ENCODE measurements around the gene LRRC3.

The LRRC3 gene

DNA sequence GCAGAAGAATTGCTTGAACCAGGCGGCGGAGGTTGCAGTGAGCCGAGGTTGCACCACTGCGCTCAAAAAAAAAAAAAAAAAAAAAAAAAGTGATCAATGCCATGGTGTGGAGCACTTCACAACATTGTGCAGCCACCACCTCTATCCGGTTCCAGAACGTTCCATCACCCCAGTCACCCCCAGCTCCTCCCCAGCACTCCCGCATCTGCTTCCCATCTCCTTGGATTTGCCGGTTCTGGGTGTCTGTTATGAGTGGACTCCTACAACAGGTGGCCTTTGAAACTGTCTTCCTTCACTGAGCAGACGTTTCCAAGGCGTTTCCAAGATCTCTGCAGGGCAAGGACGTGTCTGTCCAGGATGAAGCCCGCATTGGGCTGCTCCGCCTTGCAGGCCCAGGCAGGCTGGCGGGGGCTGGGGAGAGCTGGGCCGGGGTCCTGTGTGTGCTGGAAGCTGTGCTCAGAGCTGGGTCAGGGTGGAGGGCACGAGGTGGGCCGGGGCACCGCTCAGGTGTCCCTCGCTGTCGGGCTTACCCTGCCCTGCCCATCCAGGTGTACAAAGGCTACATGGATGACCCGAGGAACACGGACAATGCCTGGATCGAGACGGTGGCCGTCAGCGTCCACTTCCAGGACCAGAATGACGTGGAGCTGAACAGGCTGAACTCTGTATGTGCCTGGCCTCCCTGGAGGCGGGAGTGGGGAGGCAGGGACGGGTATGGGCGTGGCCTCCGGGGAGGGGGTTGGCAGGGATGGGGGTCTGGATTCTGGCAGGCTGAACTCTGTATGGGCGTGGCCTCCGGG is 14.9 kb upstream of the LRRC3 start:
- DNase-seq, result no peak

DNA sequence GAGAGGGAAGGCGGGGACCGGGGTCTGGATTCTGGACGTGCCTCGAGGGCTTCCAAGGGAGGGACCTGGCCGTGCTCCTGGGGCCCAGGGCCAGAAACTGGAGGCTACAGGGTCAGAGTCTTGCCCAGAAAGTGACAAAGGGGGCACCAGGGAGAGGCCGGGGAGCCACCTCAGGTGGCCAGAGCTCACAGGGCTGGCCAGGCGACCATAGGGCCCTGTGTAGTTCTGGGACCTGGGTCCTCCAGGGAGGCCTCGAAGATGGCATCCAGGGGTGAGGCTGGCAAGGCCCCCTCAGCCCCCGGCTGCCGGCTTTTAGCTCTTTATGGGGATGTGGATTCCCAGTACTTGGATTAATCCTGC is 14.3 kb upstream of the LRRC3 start:
- no peak for DNase-seq

DNA sequence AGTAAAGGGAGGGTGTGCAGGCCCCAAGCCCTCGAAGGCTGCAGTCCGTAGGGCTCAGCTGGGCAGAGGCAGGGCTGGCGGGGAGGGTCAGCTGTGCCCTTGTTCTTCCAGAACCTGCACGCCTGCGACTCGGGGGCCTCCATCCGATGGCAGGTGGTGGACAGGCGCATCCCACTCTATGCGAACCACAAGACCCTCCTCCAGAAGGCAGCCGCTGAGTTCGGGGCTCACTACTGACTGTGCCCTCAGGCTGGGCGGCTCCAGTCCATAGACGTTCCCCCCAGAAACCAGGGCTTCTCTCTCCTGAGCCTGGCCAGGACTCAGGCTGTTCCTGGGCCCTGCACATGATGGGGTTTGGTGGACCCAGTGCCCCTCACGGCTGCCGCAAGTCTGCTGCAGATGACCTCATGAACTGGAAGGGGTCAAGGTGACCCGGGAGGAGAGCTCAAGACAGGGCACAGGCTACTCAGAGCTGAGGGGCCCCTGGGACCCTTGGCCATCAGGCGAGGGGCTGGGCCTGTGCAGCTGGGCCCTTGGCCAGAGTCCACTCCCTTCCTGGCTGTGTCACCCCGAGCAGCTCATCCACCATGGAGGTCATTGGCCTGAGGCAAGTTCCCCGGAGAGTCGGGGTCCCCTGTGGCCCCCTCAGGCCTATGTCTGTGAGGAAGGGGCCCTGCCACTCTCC is 13.6 kb upstream of the LRRC3 start:
- DNase-seq, result no peak

DNA sequence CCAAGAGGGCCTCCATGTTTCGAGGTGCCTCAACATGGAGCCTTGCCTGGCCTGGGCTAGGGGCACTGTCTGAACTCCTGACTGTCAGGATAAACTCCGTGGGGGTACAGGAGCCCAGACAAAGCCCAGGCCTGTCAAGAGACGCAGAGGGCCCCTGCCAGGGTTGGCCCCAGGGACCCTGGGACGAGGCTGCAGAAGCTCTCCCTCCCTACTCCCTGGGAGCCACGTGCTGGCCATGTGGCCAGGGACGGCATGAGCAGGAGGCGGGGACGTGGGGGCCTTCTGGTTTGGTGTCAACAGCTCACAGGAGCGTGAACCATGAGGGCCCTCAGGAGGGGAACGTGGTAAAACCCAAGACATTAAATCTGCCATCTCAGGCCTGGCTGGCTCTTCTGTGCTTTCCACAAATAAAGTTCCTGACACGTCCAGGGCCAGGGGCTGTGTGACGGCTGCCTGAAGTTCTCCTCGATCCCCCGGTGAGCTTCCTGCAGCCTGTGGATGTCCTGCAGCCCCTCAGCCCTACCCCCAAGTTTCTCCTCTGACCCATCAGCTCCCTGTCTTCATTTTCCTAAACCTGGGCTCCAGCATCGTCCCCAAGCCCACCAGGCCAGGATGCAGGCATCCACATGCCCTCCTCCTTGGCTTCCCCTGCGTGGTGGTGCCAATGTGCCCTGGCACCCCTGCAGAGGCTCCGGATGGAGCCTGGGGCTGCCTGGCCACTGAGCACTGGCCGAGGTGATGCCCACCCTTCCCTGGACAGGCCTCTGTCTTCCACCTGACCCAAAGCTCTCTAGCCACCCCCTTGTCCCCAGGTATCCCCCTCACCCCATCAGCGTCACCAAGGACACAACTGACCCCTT is 12.8 kb upstream of the LRRC3 start:
- DNase-seq, result no peak

DNA sequence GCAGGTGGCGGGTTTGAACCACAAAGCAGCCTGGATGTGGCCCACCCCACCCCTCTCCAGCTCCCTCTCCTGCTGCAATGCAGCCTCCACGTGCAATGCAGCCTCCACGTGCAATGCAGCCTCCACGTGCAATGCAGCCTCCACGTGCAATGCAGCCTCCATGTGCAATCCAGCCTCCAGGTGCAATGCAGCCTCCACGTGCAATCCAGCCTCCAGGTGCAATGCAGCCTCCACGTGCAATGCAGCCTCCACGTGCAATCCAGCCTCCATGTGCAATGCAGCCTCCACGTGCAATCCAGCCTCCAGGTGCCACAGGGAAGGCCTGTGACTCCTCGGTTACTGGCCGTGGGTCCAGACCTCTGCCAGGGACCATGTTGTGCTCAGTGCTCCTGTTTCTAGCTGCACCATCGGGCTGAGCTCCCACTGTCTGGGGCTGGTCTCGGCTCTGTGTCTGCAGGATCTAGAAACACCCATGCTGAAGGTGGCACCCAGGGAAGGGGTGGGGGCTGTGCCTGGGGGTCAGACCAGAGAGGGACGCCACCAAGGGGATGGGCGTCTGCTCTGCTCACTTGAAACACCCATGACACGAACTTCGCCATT is 11.9 kb upstream of the LRRC3 start:
- DNase-seq, result no peak

DNA sequence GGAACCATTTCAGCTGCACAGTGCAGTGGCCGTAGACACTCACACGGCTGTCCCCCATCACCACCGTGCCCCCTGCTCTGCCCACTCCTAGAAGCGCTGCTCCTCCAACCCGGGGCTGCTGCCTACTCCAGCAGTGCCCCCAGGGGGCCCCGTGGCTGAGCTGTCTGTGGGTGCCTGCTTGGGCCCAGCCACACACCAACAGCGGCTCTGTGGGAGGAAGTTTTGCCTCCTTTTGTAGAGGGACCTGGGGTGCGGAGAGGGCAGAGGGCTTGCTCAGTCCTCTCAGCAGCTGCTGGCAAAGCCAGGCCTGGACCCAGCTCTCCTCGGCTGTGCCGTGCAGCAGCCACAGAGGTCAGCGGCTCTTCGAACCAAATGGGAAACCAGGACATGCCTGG is 11.4 kb upstream of the LRRC3 start:
- no peak for DNase-seq

DNA sequence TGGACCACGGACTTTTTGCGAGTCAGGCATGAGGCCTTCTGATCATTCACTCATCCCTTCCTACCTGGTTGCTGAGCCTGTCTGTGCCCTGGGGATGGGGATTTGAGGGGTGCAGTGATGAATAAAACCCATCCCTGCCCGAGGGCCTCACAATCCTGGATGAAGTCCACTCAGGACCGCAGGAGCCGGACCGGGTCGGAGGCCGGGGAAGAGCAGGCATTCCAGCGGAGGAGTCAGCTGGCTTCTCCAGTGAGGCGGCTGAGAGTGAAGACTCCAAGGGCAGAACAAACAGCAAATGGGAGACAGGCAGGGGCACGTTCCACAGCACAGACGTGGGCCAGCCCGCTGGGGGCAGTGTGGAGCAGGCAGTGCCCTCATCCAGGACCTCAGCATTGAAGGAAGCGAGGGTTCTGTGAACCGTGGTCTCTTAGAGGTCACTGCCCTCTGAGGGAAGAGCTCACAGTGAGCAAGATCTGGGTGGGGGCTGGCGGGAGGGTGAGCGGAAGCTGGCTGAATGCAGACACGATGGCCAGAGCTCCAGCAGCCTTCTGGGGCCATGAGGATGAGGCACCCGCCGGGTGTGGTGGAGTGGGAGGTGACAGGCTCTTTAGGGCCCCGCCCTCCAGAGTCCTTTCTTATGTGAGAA is 10.9 kb upstream of the LRRC3 start:
- DNase-seq, result no peak

DNA sequence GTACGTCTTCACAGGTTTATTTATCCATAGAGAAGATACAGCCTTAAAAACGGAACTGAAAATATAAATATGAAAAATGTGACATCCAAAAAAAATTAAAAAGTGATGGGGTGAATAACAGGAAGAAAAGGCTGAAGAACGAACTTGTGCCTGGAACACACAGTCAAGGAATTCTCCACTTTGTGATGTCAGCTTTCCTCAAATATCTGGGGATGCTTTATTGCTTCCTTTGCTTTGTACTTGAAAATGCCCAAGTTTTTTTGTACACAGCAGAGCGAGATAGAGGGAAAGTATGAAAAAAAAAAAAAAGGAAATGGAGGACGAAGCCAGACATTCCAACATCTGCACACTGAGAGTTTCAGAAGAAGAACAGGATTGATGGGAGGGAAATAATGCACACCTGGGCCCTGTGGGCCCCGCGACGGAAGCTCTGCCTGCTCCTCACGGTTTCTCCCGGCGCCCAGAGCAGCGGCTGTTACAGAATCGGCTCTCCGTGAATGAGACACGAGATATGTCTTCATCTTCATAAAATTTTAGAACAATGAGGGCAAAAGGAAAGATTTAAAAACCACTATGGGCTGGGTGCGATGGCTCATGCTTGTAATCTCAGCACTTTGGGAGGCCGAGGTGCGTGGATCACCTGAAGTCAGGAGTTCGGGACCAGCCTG is 10.0 kb upstream of the LRRC3 start:
- DNase-seq, result no peak

DNA sequence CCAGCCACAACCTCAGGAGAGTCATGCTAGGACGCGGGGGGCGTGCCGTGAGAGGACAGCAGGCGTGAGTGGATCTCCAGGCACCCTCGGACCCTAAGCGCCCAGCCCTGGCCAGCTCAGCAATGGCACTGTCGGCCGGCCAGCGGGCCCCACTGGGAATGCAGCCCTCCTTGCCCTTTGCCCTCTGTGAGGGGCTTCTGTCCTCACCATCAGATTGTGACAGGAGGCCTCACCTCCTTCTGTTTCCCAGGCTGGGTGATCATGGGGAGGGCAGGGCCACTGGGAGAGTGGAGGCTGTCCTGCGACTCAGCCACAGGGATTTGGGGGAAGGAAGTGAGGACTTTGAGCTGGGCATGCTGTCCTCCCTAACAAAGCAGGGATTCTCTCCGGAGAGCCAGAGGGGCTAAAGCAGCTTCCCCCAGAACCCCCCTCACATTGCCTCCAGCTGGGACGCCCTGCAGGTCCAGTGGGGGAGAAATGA is 6.6 kb upstream of the LRRC3 start:
- no peak for DNase-seq

DNA sequence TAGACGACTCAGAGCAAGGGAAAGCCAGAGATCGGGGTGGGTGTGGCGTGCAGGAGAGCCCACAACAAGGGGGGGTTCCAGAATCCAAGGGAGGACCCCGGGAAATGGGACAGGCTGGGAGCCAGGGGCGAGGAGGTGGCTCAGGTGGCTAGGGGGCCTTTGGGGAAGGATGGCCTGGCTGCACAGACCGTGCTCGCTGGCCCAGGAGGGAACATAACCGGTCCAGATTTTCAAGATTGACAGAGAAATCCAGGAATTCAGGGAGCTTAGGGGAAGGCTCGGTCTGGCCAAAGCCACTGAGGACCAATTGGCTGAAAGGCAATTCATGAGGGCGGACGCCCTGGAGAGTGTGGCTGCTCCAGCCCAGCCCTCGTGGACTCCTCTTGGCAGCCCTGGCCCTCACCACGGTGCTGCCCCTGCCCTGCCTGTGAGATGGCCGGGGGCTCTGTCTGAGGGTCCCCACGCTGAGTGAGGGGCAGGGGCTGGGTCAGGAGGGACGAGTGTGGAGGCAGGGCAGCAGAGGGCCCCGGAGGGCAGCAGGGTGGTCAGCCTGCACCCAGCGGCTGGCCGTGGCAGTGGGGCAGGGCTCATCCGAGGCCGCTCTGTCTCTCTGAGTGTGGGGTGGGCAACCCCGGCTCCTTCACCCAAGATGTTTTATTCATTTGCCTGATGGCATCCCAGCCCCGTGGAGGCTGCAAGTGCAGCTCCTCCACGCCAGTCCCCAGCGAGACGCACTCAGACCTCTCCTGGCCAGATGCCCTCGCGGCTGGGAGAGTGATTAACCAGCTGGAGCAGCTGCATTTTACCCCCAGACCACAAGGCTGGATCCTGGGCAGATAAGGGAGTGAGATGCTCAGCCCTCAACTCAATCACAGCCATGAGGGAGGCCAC is 5.6 kb upstream of the LRRC3 start:
- DNase-seq, result no peak

DNA sequence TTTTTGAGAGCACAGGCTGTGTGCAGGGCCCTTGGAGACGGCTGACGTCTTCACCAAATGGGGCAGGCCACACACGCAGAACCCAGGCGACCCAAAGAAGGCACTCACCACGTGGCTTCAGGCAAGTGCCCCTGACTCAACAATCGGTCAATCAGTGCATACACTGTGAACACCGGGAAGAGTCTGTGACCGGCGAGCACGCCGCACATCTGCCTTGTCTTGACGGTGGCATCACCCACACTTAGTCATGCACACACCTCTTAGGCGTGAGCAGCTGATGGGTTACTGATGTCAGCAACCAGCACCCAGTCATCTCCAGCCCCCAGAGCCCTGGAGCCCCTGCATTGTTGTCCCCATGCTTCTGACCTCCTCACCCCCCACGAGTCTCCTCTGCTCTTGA is 4.9 kb upstream of the LRRC3 start:
- no peak for DNase-seq

DNA sequence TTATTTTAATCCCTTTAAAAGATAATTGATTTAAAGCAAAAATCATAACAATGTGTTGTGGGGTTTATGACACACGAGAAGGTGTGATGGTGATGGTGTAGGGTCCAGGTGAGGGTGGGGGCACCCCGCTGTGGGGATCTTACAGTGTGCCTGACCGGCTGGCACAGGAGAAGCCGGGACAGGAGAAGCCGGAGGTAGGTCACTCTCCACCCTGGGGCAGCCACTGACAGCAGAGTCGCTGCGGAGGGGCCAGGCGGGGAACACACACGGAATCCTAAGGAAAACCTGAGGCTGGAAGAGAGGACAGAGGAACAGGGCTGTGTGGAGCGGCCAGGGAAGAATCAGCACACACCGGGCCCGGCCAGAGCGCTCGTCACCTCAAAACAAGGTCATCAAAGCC is 4.3 kb upstream of the LRRC3 start:
- no peak for DNase-seq

DNA sequence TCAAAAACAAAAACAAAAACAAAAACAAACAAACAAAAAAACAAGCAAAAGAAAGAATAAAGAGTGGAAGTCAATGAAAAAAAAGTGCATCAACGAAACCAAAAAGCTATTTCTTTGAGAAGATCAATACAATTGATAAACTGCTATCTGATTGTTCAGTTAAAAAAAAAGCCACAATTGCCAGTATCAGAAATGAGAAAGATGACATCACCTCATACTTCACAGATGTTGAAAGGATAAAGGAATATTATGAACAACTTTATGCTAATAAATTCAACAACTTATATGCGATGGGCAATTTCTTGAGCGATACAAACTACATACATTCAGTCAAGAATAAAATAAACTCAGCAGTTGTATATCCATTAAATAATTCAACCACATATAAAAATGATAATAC is 2.2 kb upstream of the LRRC3 start:
- no peak for DNase-seq

DNA sequence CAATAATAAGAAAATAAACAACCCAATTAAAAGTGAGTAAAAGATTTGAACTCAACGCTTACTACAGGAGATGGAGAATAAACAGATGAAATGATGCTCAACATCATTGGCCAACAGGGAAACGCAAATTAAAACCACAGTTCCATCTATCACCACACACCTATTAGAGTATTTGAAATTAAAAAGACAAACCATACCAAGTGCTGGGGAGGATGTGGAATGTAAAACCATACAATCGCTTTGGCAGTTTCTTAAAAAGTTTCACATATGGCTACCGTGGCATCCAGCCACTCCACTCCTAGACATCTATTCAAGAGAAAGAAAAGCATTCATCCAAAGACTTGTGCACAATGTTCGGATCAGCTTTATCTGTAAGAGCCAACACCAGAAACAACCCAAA is 1.3 kb upstream of the LRRC3 start:
- no peak for DNase-seq

DNA sequence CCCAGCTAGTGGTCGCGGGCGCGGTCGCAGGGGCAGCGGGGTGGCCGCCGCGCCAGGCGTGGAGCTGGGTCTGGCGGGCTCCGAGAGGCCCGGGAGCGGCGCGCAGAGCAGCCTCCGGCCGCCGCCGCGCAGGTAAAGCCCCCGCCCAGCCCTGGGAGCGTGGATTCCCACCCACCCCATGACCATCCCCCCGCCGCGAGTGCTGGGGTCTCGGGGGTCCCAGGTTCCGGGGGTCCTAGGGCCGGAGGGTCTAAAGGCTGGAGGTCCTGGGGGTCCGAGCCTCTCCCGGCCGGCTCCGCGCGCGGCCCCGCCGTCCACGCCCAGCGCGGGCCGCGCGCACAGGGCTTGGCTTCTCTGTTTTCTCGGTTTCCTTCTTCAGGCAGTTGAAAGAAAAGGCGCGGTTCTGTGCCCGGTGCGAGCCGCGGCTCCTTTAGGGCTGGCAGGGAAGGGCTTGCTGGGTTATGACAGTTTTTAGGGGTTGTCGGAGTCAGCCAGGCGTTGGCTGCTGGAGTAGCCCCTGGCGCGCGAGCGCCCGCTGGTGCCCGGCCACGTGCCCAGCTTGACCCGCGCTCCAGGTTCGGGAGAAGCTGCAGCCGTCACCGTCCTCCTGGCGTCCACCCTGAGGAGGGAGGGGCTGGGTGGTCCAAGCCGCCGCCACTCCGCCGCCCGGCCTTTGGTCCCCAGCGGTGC is 359 bp downstream of the LRRC3 start:
- peak; percentile 15 for DNase-seq

DNA sequence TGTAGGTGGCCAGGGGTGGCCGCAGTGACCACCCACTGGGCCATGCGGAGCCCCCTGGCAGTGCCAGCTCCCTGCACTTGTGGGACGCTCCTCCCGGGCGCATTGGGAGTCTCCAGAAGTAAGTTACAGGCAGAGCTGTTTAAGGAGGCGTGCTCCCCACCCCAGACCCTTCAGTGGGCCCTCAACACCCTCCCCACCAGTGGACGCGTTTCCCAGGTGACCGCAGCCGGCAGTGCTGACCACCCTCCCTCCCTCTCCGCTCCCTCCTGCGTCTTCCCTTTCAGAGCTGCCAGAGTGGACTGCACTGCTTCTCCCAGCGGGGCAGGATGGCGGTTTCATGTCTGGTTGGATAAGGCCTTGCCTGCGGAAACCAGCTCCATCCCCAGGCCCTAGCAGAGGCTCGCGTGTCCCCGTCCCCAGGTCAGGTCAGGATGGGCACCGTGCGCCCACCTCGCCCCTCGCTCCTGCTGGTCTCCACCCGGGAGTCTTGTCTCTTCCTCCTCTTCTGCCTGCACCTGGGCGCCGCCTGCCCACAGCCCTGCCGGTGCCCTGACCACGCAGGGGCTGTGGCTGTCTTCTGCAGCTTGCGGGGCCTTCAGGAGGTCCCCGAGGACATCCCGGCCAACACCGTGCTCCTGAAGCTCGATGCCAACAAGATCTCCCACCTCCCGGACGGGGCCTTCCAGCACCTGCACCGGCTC is 1.1 kb downstream of the LRRC3 start:
- DNase-seq, result no peak

DNA sequence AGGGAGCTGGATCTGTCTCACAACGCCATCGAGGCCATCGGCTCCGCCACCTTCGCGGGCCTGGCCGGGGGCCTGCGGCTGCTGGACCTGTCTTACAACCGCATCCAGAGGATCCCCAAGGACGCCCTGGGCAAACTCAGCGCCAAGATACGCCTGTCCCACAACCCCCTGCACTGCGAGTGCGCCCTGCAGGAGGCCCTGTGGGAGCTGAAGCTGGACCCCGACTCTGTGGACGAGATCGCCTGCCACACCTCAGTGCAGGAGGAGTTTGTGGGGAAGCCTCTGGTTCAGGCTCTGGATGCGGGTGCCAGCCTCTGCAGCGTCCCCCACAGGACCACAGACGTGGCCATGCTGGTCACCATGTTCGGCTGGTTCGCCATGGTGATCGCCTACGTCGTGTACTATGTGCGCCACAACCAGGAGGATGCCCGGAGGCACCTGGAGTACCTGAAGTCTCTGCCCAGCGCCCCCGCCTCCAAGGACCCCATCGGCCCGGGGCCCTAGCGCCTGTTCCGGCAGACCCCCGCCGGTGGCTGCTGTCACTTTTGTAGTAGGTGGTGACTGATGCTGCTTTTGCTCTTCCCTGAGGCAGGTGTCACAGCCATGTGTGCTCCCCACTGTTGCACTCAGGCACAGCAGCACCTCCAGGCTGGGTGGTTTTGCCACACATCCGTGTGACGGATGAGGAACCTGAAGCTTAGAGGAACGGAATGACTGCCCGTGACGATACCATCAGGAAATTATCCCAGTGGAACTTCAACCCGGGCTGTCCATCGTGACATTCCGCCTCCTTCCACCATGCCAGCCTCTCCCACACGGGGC is 1.8 kb downstream of the LRRC3 start:
- no peak for DNase-seq

DNA sequence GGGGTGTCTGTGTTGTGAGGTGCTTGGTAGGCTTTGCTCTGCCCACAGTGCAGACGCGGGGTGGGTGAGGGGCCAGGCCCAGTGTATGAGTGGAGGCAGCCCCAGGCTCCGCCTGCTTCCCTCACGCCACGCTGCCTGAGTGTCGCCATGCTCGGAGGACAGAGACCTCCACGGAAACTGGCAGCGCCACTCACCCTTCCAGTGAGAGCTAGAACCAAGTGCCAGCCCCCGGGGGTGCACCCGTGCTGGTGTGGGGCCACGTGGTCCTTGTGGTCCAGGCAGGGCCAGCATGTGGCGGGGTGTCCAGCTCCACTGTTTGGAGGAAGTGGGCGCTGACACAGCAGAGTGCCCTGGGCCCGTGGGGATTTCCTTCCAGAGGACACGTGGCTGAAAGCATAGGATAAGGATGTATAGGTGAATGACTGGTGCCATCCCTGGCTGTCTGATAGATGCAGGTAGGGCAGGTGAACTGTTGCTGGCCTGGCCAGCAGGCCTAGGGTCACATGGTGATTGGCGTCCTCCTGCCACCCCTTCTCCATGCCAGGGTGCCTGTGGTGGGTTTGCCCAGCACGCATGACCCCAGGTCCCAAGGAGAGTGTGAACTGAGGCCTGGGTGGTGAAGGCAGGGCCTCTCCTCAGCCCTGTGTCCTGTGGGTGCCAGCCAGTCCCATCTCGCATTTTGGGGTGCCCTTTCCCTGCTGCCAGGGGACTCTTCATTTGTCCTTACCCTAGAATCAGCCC is 3.8 kb downstream of the LRRC3 start:
- no peak for DNase-seq

Measured in NCI-H2171 treated with DMSO at 0.1 percent for 48 hours (cell line).